Measurements from ENCODE around the gene TAS2R41.

GRCh38 chr7:143455942-143456341, 21.7 kb upstream of the TAS2R41 start:
- no peak for TF ChIP-seq EZH2 (IDR thresholded peaks at IDR 0.05; ENCODE audit: low read length, unreplicated experiment)
- no peak for TF ChIP-seq CTCF (conservative IDR thresholded peaks at IDR 0.05; ENCODE audit: low read depth, low read length)
- no peak for TF ChIP-seq EZH2phosphoT487 (IDR thresholded peaks at IDR 0.05; ENCODE audit: borderline replicate concordance, low read length)
